GM23338 (cell line): ENCODE measurements around the gene SDR39U1. TPM values are rescaled to one million over a fixed set of nuclear protein-coding genes. Genes with fewer than 3 reads are reported as not detected.

Source experiments
- ATAC-seq: fragments of 200-7000 bp; cut with Tn5 transposase; 3 replicates; pipeline ENCODE4 v1.9.1; 2020
- DNase-seq: peaks from one replicate; pipeline ENCODE4 v3.0.0-alpha.2; 2015; ENCODE audit warnings: low spot score
- H2AFZ ChIP-seq: fragments of 200-600 bp; sonication (generic); 2 replicates; pipeline ENCODE4 v1.8.0; 2016; ENCODE audit warnings: antibody characterized with exemption, mild to moderate bottlenecking, moderate library complexity
- H3F3A ChIP-seq: fragments of 200-600 bp; sonication (generic); replicated peaks from 2 replicates; pipeline ENCODE4 v1.8.0; 2017; ENCODE audit warnings: antibody characterized with exemption, mixed run types, low read depth
- H3K27ac ChIP-seq: fragments of 200-600 bp; sonication (generic); 2 replicates; pipeline ENCODE4 v1.6.1; 2016; ENCODE audit warnings: low read depth
- H3K27me3 ChIP-seq: fragments of 200-600 bp; sonication (generic); 2 replicates; pipeline ENCODE4 v1.8.0; 2016; ENCODE audit warnings: mild to moderate bottlenecking, mixed run types, moderate library complexity; ENCODE audit not compliant: insufficient read depth
- H3K36me3 ChIP-seq: fragments of 200-600 bp; sonication (generic); 2 replicates; pipeline ENCODE4 v1.8.0; 2016; ENCODE audit warnings: mild to moderate bottlenecking; ENCODE audit not compliant: insufficient read depth
- H3K4me1 ChIP-seq: fragments of 200-600 bp; sonication (generic); 2 replicates; pipeline ENCODE4 v1.8.0; 2016; ENCODE audit warnings: mild to moderate bottlenecking, moderate library complexity; ENCODE audit not compliant: insufficient read depth
- H3K4me2 ChIP-seq: fragments of 200-600 bp; sonication (generic); 2 replicates; pipeline ENCODE4 v1.7.1; 2017; ENCODE audit warnings: mixed run types
- H3K4me3 ChIP-seq: fragments of 200-600 bp; sonication (generic); 2 replicates; pipeline ENCODE4 v1.6.1; 2016; ENCODE audit warnings: mixed run types
- H3K79me2 ChIP-seq: fragments of 200-600 bp; sonication (generic); replicated peaks from 2 replicates; pipeline ENCODE4 v1.8.0; 2017; ENCODE audit warnings: mild to moderate bottlenecking; ENCODE audit not compliant: insufficient read depth
- H3K9me2 ChIP-seq: fragments of 200-600 bp; sonication (generic); 2 replicates; pipeline ENCODE4 v1.8.0; 2017; ENCODE audit not compliant: insufficient read depth
- H4K20me1 ChIP-seq: fragments of 200-600 bp; sonication (generic); replicated peaks from 2 replicates; pipeline ENCODE4 v1.8.0; 2017; ENCODE audit warnings: mild to moderate bottlenecking; ENCODE audit not compliant: insufficient read depth
- H3K27ac Mint-ChIP-seq: 2 replicates; pipeline ENCODE4 v1.8.0; 2020; ENCODE audit warnings: inconsistent platforms, mild to moderate bottlenecking, moderate library complexity, mixed read lengths
- H3K27me3 Mint-ChIP-seq: 3 replicates; pipeline ENCODE4 v1.8.0; 2022; ENCODE audit warnings: low read depth, mild to moderate bottlenecking, moderate library complexity, mixed read lengths, inconsistent platforms; ENCODE audit not compliant: insufficient read depth, poor library complexity
- H3K36me3 Mint-ChIP-seq: 3 replicates; pipeline ENCODE4 v1.8.0; 2021; ENCODE audit warnings: low read depth, mild to moderate bottlenecking, inconsistent platforms, moderate library complexity, mixed read lengths
- H3K4me1 Mint-ChIP-seq: 3 replicates; pipeline ENCODE4 v1.8.0; 2020; ENCODE audit warnings: mild to moderate bottlenecking, inconsistent platforms, mixed read lengths
- H3K4me3 Mint-ChIP-seq: 3 replicates; pipeline ENCODE4 v1.8.0; 2021; ENCODE audit warnings: moderate library complexity, mild to moderate bottlenecking, inconsistent platforms, mixed read lengths
- H3K9me3 Mint-ChIP-seq: 3 replicates; pipeline ENCODE4 v1.8.0; 2020; ENCODE audit warnings: moderate library complexity, mild to moderate bottlenecking, inconsistent platforms, mixed read lengths
- CREB1 ChIP-seq: fragments of 250-450 bp; sonication (Bioruptor Pico); IDR thresholded peaks from 2 replicates; pipeline ENCODE4 v1.5.0; 2020; ENCODE audit warnings: low read depth, mild to moderate bottlenecking, moderate library complexity
- CTCF ChIP-seq, 2 experiments: fragments of 200-600 bp in 1 of 2; sonication (generic) in 1 of 2; conservative IDR thresholded peaks; 2 replicates each; pipeline versions ENCODE4 v1.5.1 to v1.6.1; 2016 to 2017; ENCODE audit warnings: antibody characterized with exemption in 2 of 2, low read depth in 2 of 2, mild to moderate bottlenecking in 2 of 2, moderate library complexity in 1 of 2
- ETS1 ChIP-seq: IDR thresholded peaks from 2 replicates; pipeline ENCODE4 v1.6.1; 2016; ENCODE audit warnings: antibody characterized with exemption
- JUNB ChIP-seq: IDR thresholded peaks from one replicate; pipeline ENCODE4 v1.6.1; 2016; ENCODE audit warnings: antibody characterized with exemption; ENCODE audit not compliant: unreplicated experiment
- NANOG ChIP-seq: IDR thresholded peaks from 2 replicates; pipeline ENCODE4 v1.6.1; 2016; ENCODE audit warnings: antibody characterized with exemption, borderline replicate concordance
- REST ChIP-seq: IDR thresholded peaks from one replicate; pipeline ENCODE4 v1.6.1; 2018; ENCODE audit warnings: antibody characterized with exemption; ENCODE audit not compliant: unreplicated experiment
- STAT1 ChIP-seq: IDR thresholded peaks from one replicate; pipeline ENCODE4 v1.6.1; 2016; ENCODE audit warnings: antibody characterized with exemption; ENCODE audit not compliant: unreplicated experiment
- ZNF114 ChIP-seq: fragments of 250-450 bp; sonication (Bioruptor Pico); IDR thresholded peaks from 2 replicates; pipeline ENCODE4 v1.5.0; 2020; ENCODE audit warnings: mild to moderate bottlenecking, moderate library complexity
- ZNF331 ChIP-seq: fragments of 250-450 bp; sonication (Bioruptor Pico); IDR thresholded peaks from 2 replicates; pipeline ENCODE4 v1.5.0; 2020; ENCODE audit warnings: low read depth, mild to moderate bottlenecking, moderate library complexity
- ZNF462 ChIP-seq: fragments of 250-450 bp; sonication (Bioruptor Pico); IDR thresholded peaks from 2 replicates; pipeline ENCODE4 v1.5.0; 2020; ENCODE audit warnings: mild to moderate bottlenecking, moderate library complexity
- polyA plus RNA-seq: library from polyadenylated mRNA; unstranded; fragments of >200 nt; fragmentation: Nextera tagmentation; extraction: Ambion mirVana; gene quantifications from 2 replicates; pipeline ENCODE4 v1.2.1, GENCODE V29; 2016
- total RNA-seq: library from RNA; depleted of rRNA; stranded (reverse); fragments of >200 nt; shearing (Covaris generic); gene quantifications from 2 replicates; pipeline ENCODE4 v1.2.3, GENCODE V29; 2014

Gene SDR39U1
- total and polyA plus RNA-seq, 2 experiments from 2014 or later: 22.9 to 66.5 TPM

GRCh38 chr14:24407608-24408325 lies 34.8 kb downstream of the SDR39U1 start (continued):
- TF ChIP-seq ZNF462 (CRISPR knock-in tag) (no peak), CREB1 (CRISPR knock-in tag) (no peak), ZNF114 (CRISPR knock-in tag) (no peak)

GRCh38 chr14:24406416-24406815 lies 36.2 kb downstream of the SDR39U1 start:
- no peak overlapping the region for H3K4me3 Mint-ChIP-seq
- no peak for DNase-seq
- TF ChIP-seq STAT1 (no peak), CREB1 (CRISPR knock-in tag) (no peak), REST (no peak), NANOG (no peak), JUNB (no peak), CTCF (conservative IDR thresholded peaks at IDR 0.05; ENCODE audit: low read depth in 2 of 2) (no peak), ETS1 (no peak), ZNF331 (no peak)

More at GRCh38 chr14:24406416-24406815, 36.2 kb downstream of the SDR39U1 start:
- no peaks in the 10 kb centered on the region for H3K27me3 ChIP-seq
- no peaks in the 10 kb centered on the region for H3K9me2 ChIP-seq
- H3K36me3 ChIP-seq: no peaks in the 10 kb centered on the region
- no peak overlapping the region for H3K4me2 ChIP-seq
- no peaks in the 10 kb centered on the region for H3F3A ChIP-seq
- no peak overlapping the region for H3K27ac ChIP-seq
- H3K9me3 Mint-ChIP-seq: no peaks in the 10 kb centered on the region
- no peak overlapping the region for H2AFZ ChIP-seq
- no peak overlapping the region for H3K27ac Mint-ChIP-seq
- H3K4me3 ChIP-seq: no peak overlapping the region
- peaks cover 30% of the 10 kb centered on the region for H3K4me1 Mint-ChIP-seq
- H3K79me2 ChIP-seq: no peaks in the 10 kb centered on the region
- no peaks in the 10 kb centered on the region for H4K20me1 ChIP-seq
- ATAC-seq: no peak
- no peaks in the 10 kb centered on the region for H3K4me1 ChIP-seq
- peaks cover 2% of the 10 kb centered on the region for H3K27me3 Mint-ChIP-seq
- H3K36me3 Mint-ChIP-seq: no peaks in the 10 kb centered on the region
